ENCODE results near the gene OTUB1. TPM values are rescaled to one million over a fixed set of nuclear protein-coding genes. Genes with fewer than 3 reads are reported as not detected.

Gene OTUB1
- total and polyA plus RNA-seq, 4 donors, result 40.8 to 95.2 (median 72.3) TPM

GRCh38 chr11:63941901-63942300 lies 44.3 kb upstream of the OTUB1 start:
- no peaks in the 10 kb centered on the region for H3K9me3 ChIP-seq (ENCODE audit: control insufficient read depth in 4 of 4, insufficient read depth in 3 of 4, low read length in 3 of 4)
- H3K4me3 ChIP-seq, result no peak overlapping the region
- ATAC-seq (ENCODE audit: insufficient read depth, low FRiP score) (no peak), DNase-seq (no peak)
- no peak overlapping the region for H3K27ac ChIP-seq (ENCODE audit: low read depth in 1 of 2, low read length in 1 of 2)
- H3K36me3 ChIP-seq (ENCODE audit: control insufficient read depth in 4 of 4, insufficient read depth in 4 of 4, low read length in 4 of 4), result peaks cover 0 to 11% (median 2%) of the 10 kb centered on the region in 4 donors
- H3K9ac ChIP-seq (ENCODE audit: insufficient read depth in 1 of 2, low read length in 2 of 2), result no peak overlapping the region
- 89 to 90% methylated on average over 4 of the region's 4 CpGs for WGBS, 2 donors
- TF ChIP-seq CTCF (IDR thresholded peaks at IDR 0.05; ENCODE audit: control extremely low read depth, extremely low read depth), result no peak
- H3K27me3 ChIP-seq (ENCODE audit: control insufficient read depth in 3 of 3, insufficient read depth in 3 of 3, low read length in 2 of 3), result no peaks in the 10 kb centered on the region
- H3K4me1 ChIP-seq (ENCODE audit: control insufficient read depth in 5 of 5, insufficient read depth in 5 of 5, low read length in 5 of 5), result peaks cover 0 to 18% (median 4%) of the 10 kb centered on the region in 5 donors

GRCh38 chr11:63942803-63943202 lies 43.4 kb upstream of the OTUB1 start:
- DNase-seq (no peak), ATAC-seq (ENCODE audit: insufficient read depth, low FRiP score) (no peak)
- H3K27ac ChIP-seq (ENCODE audit: low read depth in 1 of 2, low read length in 1 of 2), result no peak overlapping the region
- H3K4me1 ChIP-seq (ENCODE audit: control insufficient read depth in 5 of 5, insufficient read depth in 5 of 5, low read length in 5 of 5), result peaks cover 0 to 18% (median 4%) of the 10 kb centered on the region in 5 donors
- H3K36me3 ChIP-seq (ENCODE audit: control insufficient read depth in 4 of 4, insufficient read depth in 4 of 4, low read length in 4 of 4), result peaks cover 0 to 11% (median 2%) of the 10 kb centered on the region in 4 donors
- no peak overlapping the region for H3K9ac ChIP-seq (ENCODE audit: insufficient read depth in 1 of 2, low read length in 2 of 2)
- WGBS, 2 donors, result 86 to 98% methylated on average over 3 of the region's 3 CpGs
- H3K4me3 ChIP-seq, result no peak overlapping the region
- H3K9me3 ChIP-seq (ENCODE audit: control insufficient read depth in 4 of 4, insufficient read depth in 3 of 4, low read length in 3 of 4), result no peaks in the 10 kb centered on the region
- no peak for TF ChIP-seq CTCF (IDR thresholded peaks at IDR 0.05; ENCODE audit: control extremely low read depth, extremely low read depth)
- no peaks in the 10 kb centered on the region for H3K27me3 ChIP-seq (ENCODE audit: control insufficient read depth in 3 of 3, insufficient read depth in 3 of 3, low read length in 2 of 3)

GRCh38 chr11:63944987-63945386 lies 41.3 kb upstream of the OTUB1 start:
- Histone ChIP-seq H3K27ac (ENCODE audit: low read depth in 1 of 2, low read length in 1 of 2) (peak overlapping the region; percentile 15 to 63), H3K4me1 (ENCODE audit: control insufficient read depth in 5 of 5, insufficient read depth in 5 of 5, low read length in 5 of 5) (peaks cover 0 to 10% (median 4%) of the 10 kb centered on the region in 5 donors), H3K27me3 (ENCODE audit: control insufficient read depth in 3 of 3, insufficient read depth in 3 of 3, low read length in 2 of 3) (no peaks in the 10 kb centered on the region), H3K9ac (ENCODE audit: insufficient read depth in 1 of 2, low read length in 2 of 2) (no peak overlapping the region), H3K4me3 (no peak overlapping the region), H3K9me3 (ENCODE audit: control insufficient read depth in 4 of 4, insufficient read depth in 3 of 4, low read length in 3 of 4) (no peaks in the 10 kb centered on the region), H3K36me3 (ENCODE audit: control insufficient read depth in 4 of 4, insufficient read depth in 4 of 4, low read length in 4 of 4) (peaks cover 0 to 11% (median 3%) of the 10 kb centered on the region in 4 donors)
- WGBS, 2 donors, result 65 to 77% methylated on average over 8 of the region's 8 CpGs
- ATAC-seq (ENCODE audit: insufficient read depth, low FRiP score) (no peak), DNase-seq (peak in 1 of 3 donors; percentile 18)
- no peak for TF ChIP-seq CTCF (IDR thresholded peaks at IDR 0.05; ENCODE audit: control extremely low read depth, extremely low read depth)

Data from lung (tissue), 12 donors.